Occipital lobe (tissue), 2 donors: Measurements from ENCODE around the gene ELOVL5. TPM values are rescaled to one million over a fixed set of nuclear protein-coding genes. Genes with fewer than 3 reads are reported as not detected.
"Not testable (repeated sequence)": the region's sequence is repeated elsewhere in the genome, so short reads cannot be mapped to it uniquely, and the experiment has no call there.

Experiments
- DNase-seq: peaks from one replicate; lab custom pipeline; 2025; lab: John Stamatoyannopoulos, UW
- total RNA-seq: library from RNA; depleted of rRNA; stranded (reverse); fragments of >200 nt; gene quantifications from one replicate; pipeline ENCODE4 v1.2.3, GENCODE V29; 2014

Gene ELOVL5, protein sequence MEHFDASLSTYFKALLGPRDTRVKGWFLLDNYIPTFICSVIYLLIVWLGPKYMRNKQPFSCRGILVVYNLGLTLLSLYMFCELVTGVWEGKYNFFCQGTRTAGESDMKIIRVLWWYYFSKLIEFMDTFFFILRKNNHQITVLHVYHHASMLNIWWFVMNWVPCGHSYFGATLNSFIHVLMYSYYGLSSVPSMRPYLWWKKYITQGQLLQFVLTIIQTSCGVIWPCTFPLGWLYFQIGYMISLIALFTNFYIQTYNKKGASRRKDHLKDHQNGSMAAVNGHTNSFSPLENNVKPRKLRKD
- 54.1 TPM for total RNA-seq

DNA sequence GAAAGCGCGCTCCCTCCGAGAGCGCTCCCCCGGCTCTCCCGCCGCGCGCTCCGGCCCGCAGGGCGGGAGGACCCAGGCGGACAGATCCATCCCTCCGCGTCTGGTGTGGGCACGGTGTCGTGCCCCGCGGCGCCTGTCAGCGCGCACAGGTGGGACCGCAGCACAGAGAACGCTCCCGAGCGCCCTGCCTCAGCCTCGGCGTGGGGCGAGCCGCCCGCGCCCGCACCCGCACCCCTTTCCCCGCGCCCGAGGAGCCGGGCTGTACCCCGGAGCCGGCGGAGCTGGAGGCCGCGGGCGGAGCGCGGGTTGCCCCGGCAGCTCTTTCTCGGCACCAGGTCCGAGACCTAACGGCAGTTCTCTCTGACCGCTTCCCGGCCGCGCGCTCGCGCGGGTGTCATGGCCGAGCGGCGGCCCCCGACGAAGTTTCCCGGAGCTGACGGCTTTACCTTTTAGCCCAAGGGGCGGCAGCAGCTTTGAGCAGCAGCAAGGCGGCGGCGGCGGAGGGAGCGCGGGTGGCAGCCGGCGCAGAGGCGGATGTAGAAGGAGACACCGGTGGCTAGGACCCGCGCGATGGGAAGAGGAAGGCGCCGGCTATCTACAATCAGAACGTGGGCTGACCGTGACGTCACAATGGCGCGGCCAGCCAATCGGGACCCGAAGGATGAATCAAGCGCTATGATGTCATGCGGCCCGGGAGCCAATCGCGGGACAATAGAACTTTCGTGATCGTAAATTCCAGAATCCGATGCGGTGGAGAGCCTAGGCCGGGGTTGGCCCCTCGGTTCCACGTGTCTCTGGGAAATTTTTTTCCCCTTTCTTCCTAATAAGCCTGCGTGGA, at the start of gene ELOVL5:
ELOVL5 (minus strand) TSS at position 580 of the 838 bp plus-strand sequence. CDS start 53,251 bp downstream, outside the sequence.
- DNase-seq, result peak; percentile 90

DNA sequence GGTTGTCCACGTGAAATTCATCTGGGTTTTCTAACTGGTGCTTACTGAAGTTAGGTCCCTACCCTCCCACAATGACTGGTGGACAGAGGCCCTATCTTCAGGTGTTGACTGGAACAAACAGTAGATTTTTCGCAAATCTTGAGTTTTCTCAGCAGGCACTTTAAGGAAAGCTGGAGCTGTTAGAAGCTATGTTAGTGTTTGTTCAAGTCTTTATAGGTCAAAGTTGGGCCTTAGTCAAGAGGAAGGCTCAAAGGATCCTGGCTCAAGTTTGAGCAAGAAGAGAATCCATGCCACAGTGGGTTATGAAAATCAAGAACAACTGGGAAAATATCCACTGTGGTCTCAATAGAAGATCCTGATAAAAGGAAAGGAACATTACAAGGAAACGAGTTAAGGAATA, 48.5 kb upstream of the ELOVL5 start:
- DNase-seq, result no peak

DNA sequence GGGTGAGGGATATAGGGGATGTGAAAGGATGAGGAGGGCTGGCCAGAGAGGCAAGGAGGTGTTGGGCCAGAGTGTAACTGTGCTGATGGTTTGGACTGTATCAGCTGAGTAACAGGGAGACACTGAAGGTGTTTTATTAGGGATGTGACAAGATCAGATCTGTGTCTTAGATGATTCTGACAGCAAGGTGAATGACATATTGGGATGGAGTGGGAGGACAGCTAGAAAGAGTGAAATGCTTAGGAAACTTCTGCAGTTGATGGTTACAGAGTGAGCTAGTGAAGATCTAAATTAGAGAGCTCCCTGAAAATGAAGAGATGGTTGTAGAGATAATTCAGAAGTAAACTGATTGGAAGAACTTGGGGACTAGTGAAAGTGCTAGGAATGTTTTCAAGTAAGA, 47.2 kb upstream of the ELOVL5 start:
- no peak for DNase-seq

DNA sequence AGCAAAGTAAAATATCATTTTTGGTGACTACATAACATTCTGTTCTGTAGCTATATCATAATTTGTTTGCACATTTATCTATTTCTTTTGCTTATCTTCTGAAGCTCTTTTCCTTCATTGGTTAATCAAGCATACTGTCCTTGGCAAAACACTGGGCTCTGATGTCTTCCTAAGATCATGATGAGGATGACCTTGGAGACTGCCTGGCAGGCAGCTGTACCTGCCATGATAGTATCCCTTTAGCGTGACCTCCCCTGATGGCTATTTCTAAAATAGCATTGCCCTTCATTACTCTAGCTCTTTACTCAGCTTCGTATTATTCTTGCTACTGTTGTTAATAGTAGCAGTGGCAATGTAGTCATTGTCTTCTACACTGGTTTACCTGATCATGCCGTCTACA, 46.0 kb upstream of the ELOVL5 start:
- DNase-seq, result no peak

DNA sequence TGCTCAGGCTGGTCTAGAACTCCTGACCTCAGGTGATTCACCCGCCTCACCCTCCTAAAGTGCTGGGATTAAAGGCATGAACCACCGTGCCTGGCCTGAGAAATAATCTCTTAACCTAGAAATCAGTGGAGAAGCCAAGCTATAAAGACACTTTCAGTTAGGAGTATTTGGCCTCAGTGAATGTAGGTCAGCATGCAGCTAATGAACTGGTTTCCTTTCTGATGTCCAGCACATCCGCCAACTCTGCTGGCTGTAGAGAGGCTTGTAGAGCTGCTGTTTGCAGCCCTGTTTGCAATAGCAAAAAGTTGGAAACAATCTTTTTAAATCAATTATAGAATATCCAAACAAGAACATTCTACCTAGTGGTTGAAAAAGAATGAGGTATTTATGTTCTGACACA, 42.4 kb upstream of the ELOVL5 start:
- no peak for DNase-seq

DNA sequence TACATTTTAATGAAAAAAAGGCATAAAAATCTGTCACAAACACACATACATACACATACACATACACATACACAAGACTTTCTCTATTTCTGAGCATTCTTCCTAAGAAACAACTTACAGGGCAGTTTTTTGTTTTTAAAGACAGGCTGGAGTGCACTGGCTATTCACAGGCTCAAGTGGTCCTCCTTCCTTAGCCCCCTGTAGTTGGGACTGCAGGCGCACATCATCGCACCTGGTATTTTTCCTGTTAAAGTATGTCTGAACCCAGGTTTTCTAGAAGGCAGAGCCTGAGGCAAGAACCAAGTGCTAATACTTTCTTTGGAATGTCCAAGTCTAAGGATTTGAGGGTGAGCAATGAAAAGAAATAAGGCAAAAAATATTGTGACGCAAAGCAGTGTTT, 41.3 kb upstream of the ELOVL5 start:
- DNase-seq, result no peak

DNA sequence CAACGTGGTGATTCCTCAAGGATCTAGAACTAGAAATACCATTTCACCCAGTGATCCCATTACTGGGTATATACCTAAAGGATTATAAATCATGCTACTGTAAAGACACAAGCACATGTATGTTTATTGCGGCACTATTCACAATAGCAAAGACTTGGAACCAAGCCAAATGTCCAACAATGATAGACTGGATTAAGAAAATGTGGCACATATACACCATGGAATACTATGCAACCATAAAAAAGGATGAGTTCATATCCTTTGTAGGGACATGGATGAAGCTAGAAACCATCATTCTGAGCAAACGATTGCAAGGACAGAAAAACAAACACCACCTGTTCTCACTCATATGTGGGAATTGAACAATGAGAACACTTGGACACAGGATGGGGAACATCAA, 39.9 kb upstream of the ELOVL5 start:
- not testable (repeated sequence) for DNase-seq

DNA sequence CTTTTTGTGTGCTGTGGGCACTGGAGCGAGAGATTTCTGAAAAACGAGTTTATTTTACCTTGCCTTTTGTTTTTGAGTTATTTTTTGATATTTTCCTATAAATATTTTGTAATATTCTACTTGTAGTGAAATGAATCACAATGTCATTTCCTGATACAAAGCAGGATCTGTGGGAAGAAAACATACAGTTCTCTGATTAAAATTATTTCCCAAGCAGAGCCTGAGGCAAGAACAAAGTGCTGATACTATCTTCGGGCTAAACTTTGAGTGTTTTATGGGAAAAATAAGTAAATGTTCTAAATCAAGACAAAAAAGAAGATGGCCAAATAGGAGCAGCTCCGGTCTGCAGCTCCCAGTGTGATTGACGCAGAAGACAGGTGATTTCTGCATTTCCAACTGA, 33.7 kb upstream of the ELOVL5 start:
- no peak for DNase-seq

DNA sequence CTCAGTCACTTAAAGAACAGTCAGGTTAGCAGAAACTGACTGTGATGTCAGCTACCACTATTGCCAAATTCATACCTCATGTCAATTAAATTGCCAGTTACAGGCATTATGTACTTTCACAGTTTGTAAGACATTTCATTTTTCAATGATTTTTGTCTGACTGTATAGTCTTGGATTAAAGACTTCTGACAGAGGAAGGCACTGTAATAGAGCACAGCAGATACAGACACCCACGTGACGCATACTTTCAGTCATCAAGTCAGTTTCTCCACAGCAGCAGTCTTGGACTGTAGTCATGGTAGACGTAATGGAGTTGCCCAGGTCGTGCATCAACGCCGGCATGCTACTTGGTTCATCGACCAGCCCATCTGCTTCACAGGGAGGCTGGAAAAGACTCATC, 29.5 kb upstream of the ELOVL5 start:
- no peak for DNase-seq

DNA sequence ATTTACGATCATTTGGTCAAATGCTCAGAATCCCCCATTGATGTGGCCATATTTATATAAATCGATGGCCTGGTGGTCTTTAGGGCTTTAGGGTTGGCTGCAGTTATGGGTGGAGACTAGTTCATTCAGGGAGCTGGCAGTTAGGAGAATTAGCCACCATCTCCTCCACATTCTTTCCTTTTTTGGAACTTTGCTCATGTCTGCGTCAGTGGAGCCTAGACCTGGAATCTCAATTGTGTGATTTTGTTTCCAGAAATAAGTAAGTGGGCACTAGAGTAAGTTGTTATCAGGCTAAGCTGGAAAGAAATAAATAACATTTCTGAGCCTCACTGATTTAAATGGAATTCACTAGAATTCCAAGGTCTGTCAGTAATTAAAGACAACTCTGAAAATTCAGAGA, 29.0 kb upstream of the ELOVL5 start:
- no peak for DNase-seq

DNA sequence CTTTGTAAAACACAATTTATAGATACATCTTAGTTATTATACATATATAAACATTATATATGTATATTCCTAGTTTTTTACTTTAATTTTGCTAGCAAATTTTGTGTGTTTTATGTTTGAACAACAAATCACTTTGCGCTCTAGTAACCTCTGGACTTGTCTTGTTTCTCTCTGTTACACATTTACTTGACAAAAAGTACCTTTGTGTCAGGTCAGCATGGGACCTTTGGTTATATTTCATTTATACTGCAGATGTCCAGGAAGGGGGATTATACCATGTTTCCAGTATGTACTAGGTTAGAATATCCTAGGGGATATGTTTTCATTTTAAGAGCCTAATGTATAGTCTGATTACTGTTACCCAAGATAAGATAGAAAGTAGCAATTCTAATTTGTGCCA, 28.5 kb upstream of the ELOVL5 start:
- DNase-seq, result no peak

DNA sequence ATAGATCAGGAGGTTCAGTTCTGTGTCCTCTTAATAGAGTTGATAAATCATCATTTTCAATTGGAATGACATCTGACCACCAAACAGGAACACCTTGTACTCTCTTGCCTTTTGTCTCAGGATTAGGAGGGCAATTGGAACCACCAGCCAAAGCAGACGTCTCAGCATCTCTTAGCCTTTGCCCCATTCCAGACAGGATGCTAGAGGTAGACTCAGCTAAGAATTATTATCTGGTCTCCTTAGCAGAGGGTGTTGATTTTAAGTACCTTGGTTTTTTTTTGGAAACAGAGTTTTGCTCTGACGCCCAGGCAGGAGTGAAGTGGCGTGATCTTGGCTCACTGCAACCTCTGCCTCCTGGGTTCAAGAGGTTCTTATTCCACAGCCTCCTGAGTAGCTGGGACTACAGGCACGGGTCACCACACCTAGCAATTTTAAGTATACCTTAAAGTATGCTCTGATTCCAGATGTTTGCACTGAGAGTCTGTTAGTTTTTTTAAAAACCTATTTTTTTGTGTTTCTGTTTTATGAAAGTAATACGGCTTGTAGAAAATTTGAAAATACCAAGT, 28.0 kb upstream of the ELOVL5 start:
- no peak for DNase-seq

DNA sequence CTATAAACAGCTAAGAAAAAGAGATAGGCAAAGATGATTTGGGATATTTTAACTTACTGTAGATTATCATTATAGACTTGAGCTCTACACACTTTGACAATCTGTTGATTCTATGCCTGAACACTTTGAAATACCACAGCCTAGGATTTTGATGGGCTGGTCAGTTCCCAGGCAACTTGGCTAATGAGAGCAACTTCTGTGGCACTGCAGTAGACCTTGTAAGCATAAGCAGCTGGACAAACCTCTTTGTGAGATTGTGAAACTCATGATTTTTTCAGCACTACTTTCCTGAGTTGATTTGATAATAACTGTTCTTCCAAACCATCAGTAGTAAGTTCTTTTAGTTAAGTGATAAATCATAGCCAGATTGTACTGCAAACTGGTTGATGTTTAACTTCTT, 27.1 kb upstream of the ELOVL5 start:
- DNase-seq, result no peak

DNA sequence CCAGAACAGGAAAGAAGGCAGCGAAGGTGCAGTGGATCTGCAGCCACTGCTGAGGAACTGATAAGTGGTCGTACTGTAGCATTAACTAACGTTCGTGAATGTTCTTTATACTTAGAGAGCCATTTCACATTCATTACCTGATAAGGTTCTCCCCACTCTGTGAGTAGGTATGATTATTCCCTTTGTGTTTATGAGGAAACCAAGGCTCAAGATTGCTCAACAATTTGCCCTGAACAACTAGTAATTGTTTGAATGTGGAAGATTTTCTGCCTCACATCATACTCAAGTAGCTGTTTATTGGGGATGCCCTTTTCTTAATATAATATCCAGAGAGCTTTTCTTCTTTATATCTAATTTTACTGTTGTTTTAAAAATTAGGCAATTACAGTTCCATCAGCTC, 24.9 kb upstream of the ELOVL5 start:
- no peak for DNase-seq

DNA sequence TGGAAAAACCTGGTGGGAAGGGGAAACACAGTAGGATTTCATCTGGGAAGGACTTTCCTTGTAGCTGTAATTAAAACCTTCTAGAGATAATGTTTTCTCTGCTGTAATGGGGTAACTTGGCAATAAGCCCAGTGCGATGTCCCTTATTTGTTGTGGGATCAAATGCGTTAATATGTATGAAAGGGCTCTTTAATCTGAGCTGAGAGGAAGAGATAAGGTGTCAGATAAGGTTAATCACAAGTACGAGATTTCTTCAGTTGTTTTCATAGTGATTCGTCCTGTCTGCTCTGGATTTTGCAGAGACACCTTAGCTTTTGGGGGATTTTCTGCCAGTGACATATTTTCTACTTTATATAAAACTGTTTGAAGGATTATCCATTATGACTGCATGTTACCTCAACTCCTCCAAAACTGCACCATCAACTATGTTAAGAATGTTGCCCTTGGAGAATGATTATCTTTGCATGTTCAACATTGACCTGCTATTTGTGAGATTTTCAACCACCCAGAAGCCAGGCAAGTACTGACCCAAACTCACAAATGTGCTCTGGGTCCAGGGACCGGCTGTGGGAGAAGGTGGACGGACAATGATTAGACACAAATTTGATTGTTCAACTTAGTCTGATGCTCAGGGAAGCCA, 21.2 kb upstream of the ELOVL5 start:
- DNase-seq, result no peak

DNA sequence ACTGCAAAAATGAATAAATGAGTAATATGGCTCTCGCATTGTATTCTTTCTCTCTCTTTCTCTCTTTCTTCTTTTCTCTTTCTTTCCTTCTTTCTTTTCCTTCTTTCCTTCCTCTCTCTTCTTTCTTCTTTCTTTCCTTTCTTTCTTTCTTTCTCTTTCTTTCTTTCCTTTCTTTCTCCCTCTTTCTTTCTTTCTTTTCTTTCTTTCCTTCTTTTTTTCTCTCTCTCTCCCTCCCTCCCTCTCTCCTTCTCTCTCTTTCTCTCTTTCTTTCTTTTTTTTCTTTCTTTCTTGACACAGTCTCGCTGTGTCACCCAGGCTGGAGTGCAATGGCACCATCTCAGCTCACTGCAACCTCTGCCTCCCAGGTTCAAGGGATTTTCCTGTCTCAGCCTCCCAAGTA, 20.3 kb upstream of the ELOVL5 start:
- DNase-seq, result no peak

DNA sequence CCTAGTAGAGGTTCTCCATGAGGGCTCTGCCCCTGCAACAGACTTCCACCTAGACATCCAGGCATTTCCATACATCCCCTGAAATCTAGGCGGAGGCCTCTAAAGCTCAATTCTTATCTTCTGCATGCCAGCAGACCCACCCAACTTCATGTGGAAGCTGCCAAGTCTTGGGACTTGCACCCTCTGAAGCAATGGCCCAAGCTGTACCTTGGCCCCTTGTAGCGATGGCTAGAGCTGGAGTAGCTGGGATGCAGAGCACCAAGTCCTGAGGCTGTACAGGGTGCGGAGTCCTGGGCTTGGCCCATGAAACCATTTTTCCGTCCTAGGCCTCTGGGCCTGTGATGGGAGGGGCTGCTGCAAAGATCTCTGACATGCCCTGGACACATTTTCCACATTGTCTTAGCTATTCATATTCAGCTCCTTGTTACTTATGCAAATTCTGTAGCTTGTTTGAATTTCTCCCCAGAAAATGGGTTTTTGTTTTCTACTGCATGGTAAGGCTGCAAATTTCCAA, 17.4 kb upstream of the ELOVL5 start:
- no peak for DNase-seq

DNA sequence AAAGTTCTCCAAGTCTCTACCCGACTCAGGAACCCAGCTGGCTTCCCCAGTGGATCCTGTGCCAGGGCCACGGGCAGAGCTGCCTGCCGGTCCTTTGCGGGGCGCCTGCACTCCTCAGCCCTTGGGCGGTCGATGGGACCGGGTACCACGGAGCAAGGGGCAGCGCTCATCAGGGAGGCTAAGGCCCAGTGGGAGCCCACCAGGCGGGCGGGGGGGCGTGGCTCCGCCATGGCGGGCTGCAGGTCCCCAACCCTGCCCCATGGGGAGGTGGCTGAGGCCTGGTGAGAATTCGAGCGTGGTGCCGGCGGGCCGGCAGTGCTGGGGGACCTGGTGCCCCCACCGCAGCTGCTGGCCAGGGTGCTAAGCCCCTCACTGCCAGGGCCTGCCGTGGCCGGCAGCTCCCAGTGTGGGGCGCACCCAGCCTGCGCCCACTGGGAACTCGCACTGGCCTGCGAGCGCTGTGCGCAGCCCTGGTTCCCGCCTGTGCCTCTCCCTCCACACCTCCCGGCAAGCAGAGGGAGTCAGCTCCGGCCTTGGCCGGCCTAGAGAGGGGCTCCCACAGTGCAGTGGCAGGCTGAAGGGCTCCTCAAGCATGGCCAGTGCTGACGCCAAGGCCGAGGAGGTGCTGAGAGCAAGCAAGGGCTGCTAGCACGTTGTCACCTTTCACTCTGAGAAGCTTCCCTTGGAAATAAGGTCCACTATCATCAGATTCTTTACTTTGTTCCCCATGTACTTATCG, 14.8 kb upstream of the ELOVL5 start:
- no peak for DNase-seq

DNA sequence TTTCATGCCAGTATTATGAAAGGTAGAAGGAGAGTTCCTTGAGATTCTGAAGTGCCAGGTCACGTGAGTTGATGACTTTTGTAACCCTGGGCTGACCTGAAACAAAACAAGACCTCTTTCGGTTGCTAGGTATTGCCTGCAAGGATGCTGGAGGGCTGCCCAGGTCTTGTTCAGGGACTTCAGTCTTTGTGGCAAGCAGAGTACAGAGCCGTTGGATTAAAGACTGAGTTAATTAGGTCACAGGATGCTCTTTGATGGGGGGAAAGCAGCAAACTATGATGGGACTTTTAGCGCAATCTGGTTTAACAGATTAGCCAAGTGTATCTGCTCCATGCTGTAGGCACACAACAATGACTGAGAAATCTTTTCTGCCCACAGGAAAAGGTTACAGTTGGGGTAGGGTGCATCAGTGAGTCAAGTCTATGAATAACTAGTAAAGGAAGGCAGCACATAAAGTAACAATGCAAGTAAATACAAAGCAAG, 12.8 kb upstream of the ELOVL5 start:
- no peak for DNase-seq

DNA sequence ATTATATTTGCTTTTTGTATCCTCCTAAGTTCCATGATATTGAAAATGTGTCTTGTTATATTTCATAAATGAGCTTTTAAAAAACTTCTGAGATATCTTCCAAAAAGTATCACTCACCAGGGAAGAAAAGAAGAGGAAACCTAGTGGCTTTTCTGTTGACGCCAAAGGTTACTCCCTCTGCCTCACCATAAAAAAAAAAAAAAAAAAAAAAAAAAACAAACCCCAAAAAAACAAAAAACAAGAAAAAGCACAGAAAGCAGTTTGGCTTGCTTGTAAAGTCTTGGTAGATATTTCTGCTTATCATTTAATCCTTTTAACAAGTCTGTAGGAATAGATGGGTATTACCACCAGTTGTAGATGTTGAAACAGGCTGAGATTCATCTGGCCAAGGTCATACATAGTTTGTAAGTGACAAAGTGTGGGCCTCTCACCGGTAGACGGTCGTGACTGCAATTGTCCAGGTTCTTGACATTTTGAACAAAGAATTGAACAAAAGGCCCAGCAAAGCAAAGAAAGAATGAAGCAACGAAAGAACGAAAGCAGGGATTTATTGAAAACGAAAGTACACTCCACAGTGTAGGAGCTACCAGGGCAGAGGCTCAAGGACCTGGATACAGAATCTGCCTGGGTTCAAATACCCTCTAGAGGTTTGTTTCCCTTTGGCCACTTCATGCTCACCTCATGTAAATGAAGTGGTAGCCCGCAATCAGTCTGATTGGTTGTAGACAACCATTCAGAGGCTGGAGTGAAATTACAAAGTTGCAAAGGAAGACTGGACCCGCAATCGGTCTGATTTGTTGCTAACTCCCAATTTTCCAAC, 11.6 kb upstream of the ELOVL5 start:
- no peak for DNase-seq

DNA sequence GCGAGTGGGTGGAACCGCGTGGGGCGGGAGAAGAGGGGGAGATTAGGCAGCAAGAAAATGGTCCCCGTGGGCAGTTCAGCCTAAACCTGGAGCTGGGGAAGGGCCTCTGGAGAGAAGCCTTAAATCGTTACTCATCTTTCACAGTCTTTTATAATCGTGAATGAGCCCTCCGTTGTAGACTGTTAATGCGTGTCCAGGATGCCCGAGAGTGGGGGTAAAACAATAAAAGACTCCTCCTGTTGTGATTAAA, 11.0 kb upstream of the ELOVL5 start:
- no peak for DNase-seq
